SK-MEL-5 (cell line): Measurements from ENCODE around the gene ZNF598. TPM values are rescaled to one million over a fixed set of nuclear protein-coding genes. Genes with fewer than 3 reads are reported as not detected.

Experiments used
- DNase-seq: peaks from one replicate; pipeline ENCODE4 v3.0.0-alpha.2; 2016; ENCODE audit warnings: low read depth, low spot score
- in situ Hi-C: cut with HindIII; loops from 2 replicates; pipeline ENCODE4 v1.10.0; 2016; ENCODE audit warnings: low sequenced_read_pairs, high pct_unique_total_duplicates, low pct_unique_long_range_greater_than_20kb
- total RNA-seq: library from RNA; depleted of rRNA; stranded (reverse); fragments of >200 nt; shearing (Covaris generic); gene quantifications from 2 replicates; pipeline ENCODE4 v1.2.3, GENCODE V29; 2014

ZNF598 gene
- total RNA-seq, 1 experiment from 2014 or later: 10.7 TPM

DNA sequence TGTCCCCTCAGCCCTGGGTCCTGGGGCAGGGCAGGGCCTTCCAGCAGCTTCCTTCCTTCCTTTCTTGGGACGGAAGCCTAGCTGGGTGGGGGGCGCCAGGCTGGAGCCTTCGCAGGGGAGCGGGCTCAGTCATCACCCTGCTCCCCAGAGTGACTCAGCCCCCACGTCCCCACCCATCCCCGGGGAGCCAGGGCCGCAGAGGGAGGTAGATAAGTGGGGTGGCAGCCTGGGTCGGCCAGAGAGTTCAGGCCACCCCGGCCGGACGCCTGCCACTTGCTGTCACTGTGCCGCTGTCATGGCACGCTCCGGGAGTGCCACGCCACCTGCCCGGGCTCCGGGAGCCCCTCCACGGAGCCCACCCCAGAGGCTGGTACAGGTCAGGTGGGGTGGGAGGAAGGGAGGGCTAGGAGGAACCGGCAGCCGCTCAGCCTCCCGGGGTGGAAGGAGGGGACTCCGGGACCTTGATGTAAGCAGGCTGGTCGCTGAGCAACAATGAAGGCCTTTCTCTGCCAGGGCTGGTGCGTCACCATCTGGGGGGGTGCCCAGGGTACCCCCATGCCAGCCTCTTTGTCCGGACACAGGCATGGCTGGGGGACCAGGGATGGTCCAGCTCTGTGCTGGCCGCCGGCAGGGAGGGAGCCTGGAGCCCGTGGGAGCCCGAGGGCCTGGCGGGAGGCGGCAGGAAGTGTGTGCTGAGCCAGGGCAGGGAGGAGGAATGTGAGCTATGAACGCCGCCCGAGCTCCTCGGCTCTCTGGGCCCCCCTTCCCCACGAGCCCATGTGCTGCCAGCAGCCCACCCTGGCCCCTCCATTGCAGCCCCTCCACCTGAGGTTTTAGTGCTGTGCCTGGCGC is 23.7 kb upstream of the ZNF598 start:
- in situ Hi-C loops: no loop called here
- peak; percentile 4 for DNase-seq

DNA sequence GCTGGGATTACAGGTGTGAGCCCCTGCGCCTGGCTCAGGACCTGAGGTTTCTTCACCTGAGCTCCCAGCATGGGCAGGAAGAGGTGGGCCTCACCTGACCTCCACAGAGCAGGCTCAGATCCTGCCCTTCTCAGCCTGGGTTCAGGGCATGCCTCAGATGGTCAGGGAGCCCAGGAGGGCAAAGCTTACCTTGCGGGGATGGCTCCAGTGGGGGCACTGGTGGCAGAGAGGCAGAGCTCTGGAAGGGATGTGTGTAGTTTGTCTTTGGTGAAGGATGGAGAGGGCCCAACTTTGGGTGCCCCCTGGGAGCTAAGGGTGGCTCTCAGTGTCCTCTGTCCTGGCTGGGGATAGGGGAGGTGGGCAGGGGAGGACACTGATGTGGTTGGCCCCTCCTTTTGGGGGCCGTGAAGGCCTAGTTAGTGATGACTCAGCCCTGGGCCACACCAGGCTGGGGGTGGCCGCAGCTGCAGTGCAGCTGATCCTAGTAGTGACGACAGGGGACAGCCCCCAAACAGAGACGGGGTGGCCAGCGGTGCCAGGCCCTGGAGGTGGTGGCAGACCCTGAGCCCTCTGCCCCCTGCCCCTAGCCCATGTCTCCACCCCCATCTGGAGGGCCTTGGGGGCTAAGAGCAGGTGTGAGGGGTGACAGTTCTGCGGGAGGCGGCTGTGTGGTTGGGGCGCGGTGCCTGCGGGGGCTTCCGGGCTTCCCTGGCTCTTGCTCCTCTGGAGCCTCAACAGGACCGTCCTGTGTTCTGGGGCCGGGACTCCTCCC is 22.9 kb upstream of the ZNF598 start:
- no peak for DNase-seq
- in situ Hi-C loops: no loop called here

GRCh38 chr16:2031081-2031577 is 21.5 kb upstream of the ZNF598 start:
- in situ Hi-C loops: no loop called here
- DNase-seq: no peak

GRCh38 chr16:2030036-2030435 is 20.4 kb upstream of the ZNF598 start:
- no peak for DNase-seq
- in situ Hi-C loops: no loop called here

GRCh38 chr16:2029350-2029749 is 19.7 kb upstream of the ZNF598 start:
- in situ Hi-C loops: no loop called here

GRCh38 chr16:2028620-2029220 is 19.1 kb upstream of the ZNF598 start:
- in situ Hi-C loops: no loop called here
- DNase-seq: no peak

More at GRCh38 chr16:2029350-2029749, 19.7 kb upstream of the ZNF598 start:
- no peak for DNase-seq

- in situ Hi-C loops: no loop called here
- no peak for DNase-seq
Observed at GRCh38 chr16:2028146-2028545, 18.5 kb upstream of the ZNF598 start.

DNA sequence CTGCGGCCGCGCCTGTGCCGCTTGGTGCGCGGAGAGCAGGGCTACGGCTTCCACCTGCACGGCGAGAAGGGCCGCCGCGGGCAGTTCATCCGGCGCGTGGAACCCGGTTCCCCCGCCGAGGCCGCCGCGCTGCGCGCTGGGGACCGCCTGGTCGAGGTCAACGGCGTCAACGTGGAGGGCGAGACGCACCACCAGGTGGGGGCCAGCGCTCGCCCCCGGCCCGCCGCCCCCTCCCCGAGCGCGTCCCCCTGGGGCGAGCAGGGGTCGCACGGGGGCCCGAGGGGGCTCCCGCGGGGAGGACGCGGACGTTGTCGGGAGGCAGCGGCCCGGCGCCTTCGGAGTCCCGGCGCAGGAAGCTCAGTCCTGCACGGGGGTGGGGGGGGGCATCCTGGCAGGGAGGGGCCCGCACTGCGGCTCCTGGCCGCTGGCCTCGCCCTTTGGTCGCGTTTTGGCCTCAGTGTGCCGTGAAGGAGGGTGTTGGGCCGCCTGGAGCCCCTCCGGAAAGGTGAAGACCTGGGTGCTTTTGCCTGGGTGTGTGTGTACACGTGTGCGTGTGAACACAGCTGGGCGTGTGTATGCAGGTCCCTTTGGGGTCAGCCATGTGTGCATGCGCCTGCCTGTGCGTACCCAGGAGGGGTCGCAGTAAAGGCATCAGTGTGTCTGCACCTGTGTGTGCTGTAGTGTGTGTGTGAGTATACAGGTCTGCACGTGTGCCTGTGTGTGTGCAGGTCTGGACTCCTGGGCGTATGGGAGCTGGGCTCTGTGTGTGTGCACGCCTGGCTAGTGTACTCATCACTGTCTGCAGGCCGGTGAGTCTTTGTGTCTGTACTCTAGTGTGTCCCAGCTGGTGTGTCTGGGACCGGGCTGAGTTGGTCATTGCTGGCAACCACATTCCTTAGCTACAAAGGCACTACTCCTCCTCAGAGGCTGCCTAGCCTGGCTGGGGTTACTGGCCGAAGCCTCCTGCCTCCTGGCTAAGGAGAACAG is 17.7 kb upstream of the ZNF598 start:
- in situ Hi-C loops: no loop called here
- DNase-seq: no peak

DNA sequence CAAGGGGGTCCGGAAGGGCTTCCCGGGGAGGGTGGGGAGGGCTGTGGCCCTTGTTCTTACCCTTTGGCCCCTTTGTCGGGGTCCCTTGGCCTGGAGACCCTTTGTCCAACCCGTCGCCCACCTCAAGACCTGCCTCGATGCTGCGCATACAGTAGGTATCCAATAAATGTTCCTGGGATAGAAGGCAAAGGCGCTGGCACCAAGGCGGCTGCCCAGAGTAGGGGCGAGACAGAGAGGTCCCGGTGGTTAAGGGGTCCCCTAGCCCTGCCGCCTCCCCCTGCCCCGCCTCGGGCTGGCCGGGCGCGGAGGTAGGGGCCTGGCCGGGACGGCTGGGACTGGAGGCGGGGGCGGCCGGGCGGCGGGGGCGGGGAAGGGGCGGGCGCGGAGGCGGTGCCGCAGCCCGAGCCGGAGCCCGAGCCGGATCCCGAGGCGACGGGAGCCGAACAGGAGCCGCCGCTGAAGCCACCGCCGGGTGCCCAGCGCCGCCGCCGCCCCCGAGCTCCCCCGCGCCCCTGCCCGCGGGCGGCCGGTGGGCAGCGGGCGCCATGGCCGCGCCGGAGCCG is 16.9 kb upstream of the ZNF598 start, which contains the start of gene NHERF2:
Gene NHERF2 (plus strand): TSS at position 442 of the 563 bp plus-strand sequence. CDS start 104 bp downstream, at position 546.
- in situ Hi-C loops: no loop called here
- peak; percentile 30 for DNase-seq

DNA sequence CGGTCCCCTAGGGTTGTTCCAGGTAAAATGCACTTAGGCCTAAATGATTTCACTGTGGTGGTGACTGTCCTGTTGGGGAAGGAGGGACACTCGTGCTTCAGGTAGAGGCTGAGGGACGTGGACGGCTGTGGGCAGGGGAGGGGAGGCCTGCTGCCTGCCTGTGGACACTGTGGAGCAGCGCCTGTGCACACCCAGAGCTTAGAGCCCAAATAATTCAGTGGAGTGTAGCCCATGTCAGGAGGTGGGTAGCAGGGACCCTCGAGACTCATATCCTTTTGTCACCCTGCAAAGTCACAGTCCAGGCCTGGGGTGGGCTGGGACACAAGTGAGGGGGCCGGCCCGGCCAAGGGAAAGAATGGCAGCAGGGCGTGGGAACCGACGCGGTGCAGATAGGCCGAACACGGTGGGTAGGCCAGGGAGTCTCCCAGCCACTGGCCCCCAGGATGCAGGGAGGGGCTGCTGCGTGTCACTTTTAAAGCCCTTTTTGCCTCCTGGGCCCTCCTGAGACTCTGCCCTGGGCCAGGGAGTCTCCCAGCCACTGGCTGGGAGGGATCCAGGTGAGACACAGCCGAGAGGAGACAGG is 16.3 kb upstream of the ZNF598 start:
- DNase-seq: no peak
- in situ Hi-C loops: no loop called here

DNA sequence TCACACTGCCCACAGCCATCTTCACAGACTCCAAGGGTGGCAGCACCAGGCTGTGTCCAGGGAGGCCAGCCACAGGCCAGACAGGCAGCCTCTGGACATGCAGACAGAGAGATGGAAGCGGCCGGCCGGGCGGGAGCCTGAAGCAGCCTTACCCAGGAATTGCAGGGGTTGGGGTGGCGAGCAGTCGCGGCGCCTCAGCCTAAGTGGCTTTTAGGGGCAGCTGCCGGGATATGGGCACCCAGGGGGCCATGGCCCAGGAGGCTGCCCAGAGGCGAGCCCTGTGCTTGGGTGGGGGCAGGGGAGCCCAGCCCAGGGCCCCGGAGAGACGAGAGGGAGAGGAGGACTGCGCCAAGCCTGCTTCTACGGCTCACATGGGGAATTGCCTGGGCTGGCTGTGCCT is 15.6 kb upstream of the ZNF598 start:
- no peak for DNase-seq
- in situ Hi-C loops: no loop called here

- DNase-seq: no peak
- in situ Hi-C loops: no loop called here
Observed at GRCh38 chr16:2024032-2024420, 14.4 kb upstream of the ZNF598 start.

DNA sequence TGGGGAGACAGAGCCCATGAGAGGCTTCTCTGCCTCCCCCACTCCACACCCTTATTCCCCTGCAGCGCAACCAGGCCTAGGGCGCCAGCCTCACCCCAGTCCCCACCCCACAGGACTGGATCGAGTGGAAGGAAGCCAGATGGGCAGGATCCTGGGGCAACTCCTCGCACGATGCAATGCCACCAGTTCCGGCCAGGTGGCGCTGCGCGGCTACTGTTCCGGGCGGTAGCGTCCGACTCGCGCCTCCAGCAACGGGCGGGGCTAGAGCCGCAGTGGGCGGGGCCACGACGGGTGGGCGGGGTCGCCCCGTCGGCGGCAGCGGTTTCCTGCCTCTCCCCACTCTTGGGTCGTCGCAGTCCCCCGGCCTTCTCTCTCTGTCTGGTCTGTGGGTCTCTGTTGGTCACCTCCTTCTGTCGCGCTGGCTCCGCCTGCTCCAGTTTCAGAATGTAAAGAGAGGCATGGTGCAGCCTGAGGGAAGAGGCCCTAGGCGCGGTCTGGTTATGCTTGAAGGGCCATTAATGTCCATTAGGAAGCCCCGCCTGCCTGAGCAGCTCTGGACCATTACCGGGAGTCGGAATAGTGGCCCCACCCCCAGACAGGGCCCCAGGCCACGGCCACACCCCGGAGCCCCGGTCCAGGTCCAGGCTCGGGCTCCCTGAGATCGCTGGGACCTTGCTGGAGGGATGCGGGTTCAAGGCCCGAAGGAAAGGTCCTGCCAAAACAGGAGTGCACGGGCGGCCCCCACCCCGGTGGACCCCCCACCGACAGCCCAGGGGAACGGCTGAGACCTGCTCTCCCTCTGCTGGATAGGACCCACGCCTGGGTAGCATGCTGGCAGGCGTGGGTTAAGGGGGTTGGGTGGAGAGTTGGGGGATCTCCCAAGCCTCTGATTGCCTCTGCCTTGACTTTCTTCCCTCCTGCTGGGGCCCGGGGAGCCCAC is 13.7 kb upstream of the ZNF598 start:
- in situ Hi-C loops: no loop called here
- peak; percentile 83 for DNase-seq

DNA sequence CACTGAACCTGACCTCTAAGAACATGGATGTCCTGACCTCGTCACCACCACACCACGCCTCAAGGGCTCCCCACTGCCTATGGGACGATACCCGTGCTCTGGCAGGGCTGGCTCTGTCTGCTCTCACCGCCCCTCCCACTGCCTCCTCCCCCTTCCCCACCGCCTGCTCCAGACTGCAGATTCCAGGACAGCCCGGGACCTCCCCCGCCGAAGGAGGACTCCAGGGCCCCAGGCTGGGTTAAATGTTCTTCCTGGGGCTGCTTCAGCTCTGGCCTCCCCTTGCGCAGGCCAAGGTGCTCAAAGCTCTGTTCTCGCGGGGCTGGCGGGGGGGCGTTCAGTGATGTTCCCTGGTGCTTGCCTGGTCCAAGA is 13.1 kb upstream of the ZNF598 start:
- DNase-seq: peak; percentile 55
- in situ Hi-C loops: no loop called here

DNA sequence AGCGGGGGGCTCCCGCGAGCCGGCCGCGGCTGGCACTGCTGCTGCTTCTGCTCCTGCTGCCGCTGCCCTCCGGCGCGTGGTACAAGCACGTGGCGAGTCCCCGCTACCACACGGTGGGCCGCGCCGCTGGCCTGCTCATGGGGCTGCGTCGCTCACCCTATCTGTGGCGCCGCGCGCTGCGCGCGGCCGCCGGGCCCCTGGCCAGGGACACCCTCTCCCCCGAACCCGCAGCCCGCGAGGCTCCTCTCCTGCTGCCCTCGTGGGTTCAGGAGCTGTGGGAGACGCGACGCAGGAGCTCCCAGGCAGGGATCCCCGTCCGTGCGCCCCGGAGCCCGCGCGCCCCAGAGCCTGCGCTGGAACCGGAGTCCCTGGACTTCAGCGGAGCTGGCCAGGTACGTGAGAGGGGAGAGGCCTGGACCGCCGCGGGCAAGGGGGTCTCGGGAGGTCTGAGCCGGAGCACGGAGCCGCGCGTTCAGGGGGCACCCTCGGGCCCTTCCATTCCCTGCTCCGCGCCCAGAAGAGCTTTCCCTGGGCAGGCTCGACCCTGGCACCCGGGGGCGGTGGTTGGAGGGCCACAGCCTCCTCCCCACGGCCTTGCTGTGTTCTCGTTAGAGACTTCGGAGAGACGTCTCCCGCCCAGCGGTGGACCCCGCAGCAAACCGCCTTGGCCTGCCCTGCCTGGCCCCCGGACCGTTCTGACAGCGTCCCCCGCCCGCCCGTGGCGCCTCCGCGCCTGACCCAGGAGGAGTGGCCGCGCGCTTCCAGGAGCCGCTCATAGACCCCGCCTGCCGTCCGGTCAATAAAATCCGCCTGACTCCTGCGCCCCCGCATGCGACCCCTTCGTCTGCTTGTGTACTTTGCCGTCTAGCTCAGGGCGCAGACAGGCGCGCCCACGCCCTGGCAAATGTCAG is 10.6 kb upstream of the ZNF598 start:
- in situ Hi-C loops: no loop called here

More for the DNA sequence above, 10.6 kb upstream of the ZNF598 start:
- no peak for DNase-seq
